OCI-LY1 (cell line): Measurements from ENCODE around the gene STAMBP.

Source experiments
- H2AFZ ChIP-seq: fragments of 200-600 bp; sonication (generic), shearing (Covaris generic); 2 replicates; pipeline ENCODE4 v1.6.0; 2014; ENCODE audit warnings: antibody characterized with exemption, mild to moderate bottlenecking, low read length
- H3F3A ChIP-seq: fragments of 200-600 bp; sonication (generic), shearing (Covaris generic); 2 replicates; pipeline ENCODE4 v1.6.0; 2014; ENCODE audit warnings: mild to moderate bottlenecking, antibody characterized with exemption, low read length, moderate library complexity; ENCODE audit not compliant: insufficient read depth
- H3K27ac ChIP-seq: fragments of 200-600 bp; sonication (generic); 2 replicates; pipeline ENCODE4 v1.5.1; 2014; ENCODE audit warnings: low read length, mixed run types, mild to moderate bottlenecking, low read depth; ENCODE audit not compliant: poor library complexity, severe bottlenecking
- H3K27me3 ChIP-seq: fragments of 200-600 bp; sonication (generic); 2 replicates; pipeline ENCODE4 v1.6.0; 2014; ENCODE audit warnings: antibody characterized with exemption, mild to moderate bottlenecking, low read length, moderate library complexity; ENCODE audit not compliant: insufficient read depth
- H3K36me3 ChIP-seq: fragments of 200-600 bp; sonication (generic); 2 replicates; pipeline ENCODE4 v1.6.1; 2014; ENCODE audit warnings: mild to moderate bottlenecking, antibody characterized with exemption, low read length, moderate library complexity, mixed read lengths; ENCODE audit not compliant: insufficient read depth
- H3K4me1 ChIP-seq: fragments of 200-600 bp; sonication (generic); 2 replicates; pipeline ENCODE4 v1.5.1; 2014; ENCODE audit warnings: mild to moderate bottlenecking, low read length, moderate library complexity; ENCODE audit not compliant: insufficient read depth, severe bottlenecking
- H3K4me2 ChIP-seq: fragments of 200-600 bp; sonication (generic), shearing (Covaris generic); 2 replicates; pipeline ENCODE4 v1.6.1; 2014; ENCODE audit warnings: low read length
- H3K4me3 ChIP-seq: fragments of 200-600 bp; sonication (generic); 2 replicates; pipeline ENCODE4 v1.5.1; 2014; ENCODE audit warnings: low read length, low read depth, mild to moderate bottlenecking, mixed read lengths; ENCODE audit not compliant: poor library complexity, severe bottlenecking
- H3K79me2 ChIP-seq: fragments of 200-600 bp; shearing (Covaris generic); 2 replicates; pipeline ENCODE4 v1.6.1; 2016; ENCODE audit warnings: mixed run types, low read length, mixed read lengths; ENCODE audit not compliant: insufficient read depth
- H3K9ac ChIP-seq: fragments of 200-600 bp; sonication (generic), shearing (Covaris generic); 2 replicates; pipeline ENCODE4 v1.6.1; 2014; ENCODE audit warnings: mild to moderate bottlenecking, low read length, mixed read lengths
- H3K9me2 ChIP-seq: fragments of 200-600 bp; sonication (generic), shearing (Covaris generic); 2 replicates; pipeline ENCODE4 v1.6.1; 2014; ENCODE audit warnings: low read depth, mild to moderate bottlenecking, low read length, mixed read lengths
- H3K9me3 ChIP-seq: fragments of 200-600 bp; shearing (Covaris generic); 2 replicates; pipeline ENCODE4 v1.6.1; 2014; ENCODE audit warnings: low read length, mixed read lengths
- H4K20me1 ChIP-seq: fragments of 200-600 bp; sonication (generic), shearing (Covaris generic); 2 replicates; pipeline ENCODE4 v1.6.0; 2016; ENCODE audit warnings: mild to moderate bottlenecking, low read length; ENCODE audit not compliant: insufficient read depth
- CTCF ChIP-seq: fragments of 200-600 bp; sonication (generic), shearing (Covaris generic); IDR thresholded peaks from 2 replicates; pipeline ENCODE4 v1.5.1; 2017; ENCODE audit warnings: mild to moderate bottlenecking, antibody characterized with exemption, low read length, moderate library complexity, mixed read lengths
- EZH2 ChIP-seq: fragments of 200-600 bp; sonication (generic), shearing (Covaris generic); IDR thresholded peaks from 2 replicates; pipeline ENCODE4 v1.8.0; 2017; ENCODE audit warnings: borderline replicate concordance, mixed run types, mild to moderate bottlenecking, antibody characterized with exemption, low read length, moderate library complexity, mixed read lengths

STAMBP gene

GRCh38 chr2:73862987-73863386 lies 34.2 kb downstream of the STAMBP start:
- no peak overlapping the region for H3K4me2 ChIP-seq
- no peaks in the 10 kb centered on the region for H4K20me1 ChIP-seq
- TF ChIP-seq EZH2 (no peak), CTCF (no peak)
- no peak overlapping the region for H3K4me3 ChIP-seq
- H3K4me1 ChIP-seq, result no peaks in the 10 kb centered on the region
- H3K36me3 ChIP-seq, result peaks cover 66% of the 10 kb centered on the region
- H3K9ac ChIP-seq, result no peak overlapping the region
- no peaks in the 10 kb centered on the region for H3K9me3 ChIP-seq
- no peaks in the 10 kb centered on the region for H3K79me2 ChIP-seq
- H2AFZ ChIP-seq, result no peak overlapping the region
- no peaks in the 10 kb centered on the region for H3K27me3 ChIP-seq
- no peaks in the 10 kb centered on the region for H3K9me2 ChIP-seq
- H3F3A ChIP-seq, result no peaks in the 10 kb centered on the region
- H3K27ac ChIP-seq, result no peak overlapping the region

- peaks cover 32% of the 10 kb centered on the region for H3K36me3 ChIP-seq
- no peak overlapping the region for H3K4me3 ChIP-seq
- H2AFZ ChIP-seq, result no peak overlapping the region
- H3F3A ChIP-seq, result no peaks in the 10 kb centered on the region
- H3K9me3 ChIP-seq, result no peaks in the 10 kb centered on the region
- no peak overlapping the region for H3K9ac ChIP-seq
- H3K27me3 ChIP-seq, result no peaks in the 10 kb centered on the region
- no peaks in the 10 kb centered on the region for H4K20me1 ChIP-seq
- H3K27ac ChIP-seq, result no peak overlapping the region
- H3K4me2 ChIP-seq, result no peak overlapping the region
- no peak for TF ChIP-seq EZH2
- no peak for TF ChIP-seq CTCF
- H3K4me1 ChIP-seq, result no peaks in the 10 kb centered on the region
- H3K79me2 ChIP-seq, result no peaks in the 10 kb centered on the region
- H3K9me2 ChIP-seq, result no peaks in the 10 kb centered on the region
These were observed 39.6 kb downstream of the STAMBP start for GRCh38 chr2:73868204-73868978.

GRCh38 chr2:73870084-73870483 lies 41.3 kb downstream of the STAMBP start:
- no peak overlapping the region for H2AFZ ChIP-seq
- peaks cover 19% of the 10 kb centered on the region for H3K36me3 ChIP-seq
- H3F3A ChIP-seq, result no peaks in the 10 kb centered on the region
- TF ChIP-seq CTCF, result no peak
- TF ChIP-seq EZH2, result no peak
- no peaks in the 10 kb centered on the region for H3K9me3 ChIP-seq
- no peaks in the 10 kb centered on the region for H3K79me2 ChIP-seq
- no peak overlapping the region for H3K9ac ChIP-seq
- no peaks in the 10 kb centered on the region for H4K20me1 ChIP-seq
- no peaks in the 10 kb centered on the region for H3K4me1 ChIP-seq
- no peak overlapping the region for H3K27ac ChIP-seq
- H3K9me2 ChIP-seq, result no peaks in the 10 kb centered on the region
- H3K4me3 ChIP-seq, result no peak overlapping the region
- H3K27me3 ChIP-seq, result no peaks in the 10 kb centered on the region
- H3K4me2 ChIP-seq, result no peak overlapping the region
